GM21381 (cell line): ENCODE measurements around the gene ZNRD2.

Experiments
- ATAC-seq: cut with Tn5 transposase; IDR thresholded peaks from one replicate; pipeline ENCODE4 v1.9.1; 2021; ENCODE audit warnings: mild to moderate bottlenecking, moderate library complexity; ENCODE audit not compliant: unreplicated experiment

ZNRD2 gene

GRCh38 chr11:65572356-65573051 lies 2.2 kb downstream of the ZNRD2 start, which contains the start of gene FAM89B:
Gene FAM89B, plus strand, starts transcription at chr11:65572538. Its CDS starts 132 bp downstream, at chr11:65572670.
- ATAC-seq, result no peak

GRCh38 chr11:65573391-65574079 lies 3.3 kb downstream of the ZNRD2 start:
- no peak for ATAC-seq

- peak; percentile 34 for ATAC-seq
These were observed 4.0 kb downstream of the ZNRD2 start for GRCh38 chr11:65574109-65574810.

GRCh38 chr11:65574811-65575567 lies 4.7 kb downstream of the ZNRD2 start:
- ATAC-seq, result no peak

- ATAC-seq, result no peak
These were observed 5.4 kb downstream of the ZNRD2 start, which contains the start of gene EHBP1L1 for GRCh38 chr11:65575568-65576231. Gene EHBP1L1, plus strand, starts transcription at chr11:65576053. Its CDS starts 250 bp downstream, at chr11:65576303.

GRCh38 chr11:65576232-65576866 lies 6.1 kb downstream of the ZNRD2 start:
- ATAC-seq, result no peak

- ATAC-seq, result no peak
These were observed 6.8 kb downstream of the ZNRD2 start for GRCh38 chr11:65576867-65577755.

GRCh38 chr11:65577756-65578109 lies 7.5 kb downstream of the ZNRD2 start:
- no peak for ATAC-seq

- ATAC-seq, result no peak
These were observed 7.9 kb downstream of the ZNRD2 start for GRCh38 chr11:65578134-65578533.

- no peak for ATAC-seq
These were observed 8.4 kb downstream of the ZNRD2 start for GRCh38 chr11:65578667-65579066.

GRCh38 chr11:65579291-65579690 lies 9.0 kb downstream of the ZNRD2 start:
- ATAC-seq, result no peak

GRCh38 chr11:65580031-65580692 lies 9.9 kb downstream of the ZNRD2 start:
- ATAC-seq, result no peak

- ATAC-seq, result no peak
These were observed 10.5 kb downstream of the ZNRD2 start for GRCh38 chr11:65580756-65581155.

GRCh38 chr11:65581928-65582327 lies 11.7 kb downstream of the ZNRD2 start:
- no peak for ATAC-seq

- no peak for ATAC-seq
These were observed 13.3 kb downstream of the ZNRD2 start for GRCh38 chr11:65583589-65583988.

GRCh38 chr11:65584106-65584505 lies 13.8 kb downstream of the ZNRD2 start:
- ATAC-seq, result no peak

GRCh38 chr11:65584723-65585171 lies 14.5 kb downstream of the ZNRD2 start:
- ATAC-seq, result no peak
